Body of pancreas (tissue), 4 donors: ENCODE data around the gene OOEP.

ENCODE experiments used
- POLR2A ChIP-seq, 3 donors: fragments of 450-650 bp; IDR thresholded peaks; one replicate each; pipeline ENCODE4 v1.6.1; 2016; ENCODE audit warnings: antibody characterized with exemption in 3 of 3, mild to moderate bottlenecking in 2 of 3
- TF ChIP-seq, protein P1 (sequence below), 7 experiments: fragments of 450-650 bp in 4 of 7; fragments of 200-600 bp in 3 of 7; sonication (generic) in 3 of 7; IDR thresholded peaks; one replicate each; pipeline ENCODE4 v1.5.1; 2016 to 2019; ENCODE audit warnings: antibody characterized with exemption in 7 of 7

DNA sequence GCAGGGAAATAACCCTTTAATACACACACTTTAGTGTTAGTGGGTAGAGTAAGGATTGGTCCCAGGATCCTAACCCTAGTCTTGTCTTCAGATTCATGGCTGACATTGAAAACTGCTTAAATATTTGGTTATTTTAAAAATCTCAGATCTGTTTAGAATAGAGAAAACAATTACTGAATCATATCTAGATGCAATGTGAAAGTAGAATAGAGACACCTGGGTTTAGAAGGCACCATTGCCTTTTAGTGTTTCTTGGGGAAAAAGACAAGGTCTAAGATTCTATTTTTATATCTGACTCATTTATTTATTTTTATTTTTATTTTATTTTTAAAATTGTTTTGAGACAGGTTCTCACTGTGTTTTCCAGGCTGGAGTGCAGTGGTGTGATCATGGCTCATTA lies 31.0 kb upstream of the OOEP start:
- TF ChIP-seq, protein P1, sequence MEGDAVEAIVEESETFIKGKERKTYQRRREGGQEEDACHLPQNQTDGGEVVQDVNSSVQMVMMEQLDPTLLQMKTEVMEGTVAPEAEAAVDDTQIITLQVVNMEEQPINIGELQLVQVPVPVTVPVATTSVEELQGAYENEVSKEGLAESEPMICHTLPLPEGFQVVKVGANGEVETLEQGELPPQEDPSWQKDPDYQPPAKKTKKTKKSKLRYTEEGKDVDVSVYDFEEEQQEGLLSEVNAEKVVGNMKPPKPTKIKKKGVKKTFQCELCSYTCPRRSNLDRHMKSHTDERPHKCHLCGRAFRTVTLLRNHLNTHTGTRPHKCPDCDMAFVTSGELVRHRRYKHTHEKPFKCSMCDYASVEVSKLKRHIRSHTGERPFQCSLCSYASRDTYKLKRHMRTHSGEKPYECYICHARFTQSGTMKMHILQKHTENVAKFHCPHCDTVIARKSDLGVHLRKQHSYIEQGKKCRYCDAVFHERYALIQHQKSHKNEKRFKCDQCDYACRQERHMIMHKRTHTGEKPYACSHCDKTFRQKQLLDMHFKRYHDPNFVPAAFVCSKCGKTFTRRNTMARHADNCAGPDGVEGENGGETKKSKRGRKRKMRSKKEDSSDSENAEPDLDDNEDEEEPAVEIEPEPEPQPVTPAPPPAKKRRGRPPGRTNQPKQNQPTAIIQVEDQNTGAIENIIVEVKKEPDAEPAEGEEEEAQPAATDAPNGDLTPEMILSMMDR (IDR thresholded peaks at IDR 0.05): no peak
- TF ChIP-seq POLR2A (IDR thresholded peaks at IDR 0.05): no peak
